ENCODE results near the gene ZNF160.
"Not testable (repeated sequence)": the region's sequence is repeated elsewhere in the genome, so short reads cannot be mapped to it uniquely, and the experiment has no call there.

Gene ZNF160

DNA sequence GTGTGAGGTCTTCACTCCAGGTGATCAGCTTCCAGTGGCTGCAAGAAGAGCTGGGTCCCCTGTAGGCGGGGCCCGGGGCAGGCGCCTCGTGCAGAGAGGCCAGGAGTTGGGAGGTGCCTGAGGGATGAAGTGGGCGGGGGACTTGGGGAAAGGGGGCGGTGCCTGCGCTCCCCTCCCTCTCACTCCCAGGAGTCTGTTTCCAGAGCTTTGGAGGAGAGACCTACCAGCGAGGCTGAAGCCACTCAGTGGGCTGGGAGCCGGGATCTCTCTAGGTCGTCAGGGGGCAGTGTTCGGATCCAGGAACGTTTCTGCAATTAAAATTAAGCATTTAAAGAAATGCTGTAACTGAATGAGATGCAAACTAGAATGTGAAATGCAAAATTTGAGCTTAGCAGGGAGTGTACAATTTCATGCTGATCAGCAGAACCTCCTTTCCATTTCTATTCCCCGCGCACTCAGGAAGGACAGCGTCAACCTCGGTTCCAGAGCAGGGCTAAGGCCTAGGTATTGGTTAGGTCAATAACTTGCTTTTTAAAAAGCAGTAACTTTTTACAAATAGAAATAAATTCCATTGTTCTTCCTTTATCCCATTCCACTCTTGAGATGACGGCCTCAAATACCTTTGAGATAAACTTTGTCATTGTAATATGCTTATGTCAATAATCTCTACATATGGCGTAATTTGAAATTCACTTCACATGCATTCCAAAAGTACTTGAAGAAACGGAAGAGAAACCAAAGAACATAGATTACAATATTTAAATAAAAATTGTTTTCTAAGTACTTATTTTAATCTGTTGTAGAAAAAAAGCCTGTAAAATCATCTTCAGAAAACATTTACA, 11.6 kb downstream of the ZNF160 start:
- no peak for DNase-seq

DNA sequence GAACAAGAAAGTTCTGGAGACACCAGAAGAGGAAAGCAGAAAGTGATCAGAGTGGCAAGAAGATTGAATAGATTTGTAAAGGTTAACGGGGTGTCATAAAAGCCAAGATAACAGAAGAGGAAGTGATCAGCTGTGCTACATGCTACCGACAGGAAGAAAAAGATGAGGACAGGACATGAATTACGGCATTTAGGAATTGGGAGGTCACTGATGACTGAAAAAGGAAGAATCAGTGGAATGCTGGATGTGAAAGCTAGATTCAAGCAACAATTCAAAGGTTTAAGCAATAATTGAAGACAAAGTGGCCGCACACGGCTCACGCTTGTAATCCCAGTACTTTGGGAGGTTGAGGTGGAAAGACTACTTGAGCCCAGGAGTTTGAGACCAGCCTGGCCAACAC, 15.1 kb downstream of the ZNF160 start:
- DNase-seq: no peak

DNA sequence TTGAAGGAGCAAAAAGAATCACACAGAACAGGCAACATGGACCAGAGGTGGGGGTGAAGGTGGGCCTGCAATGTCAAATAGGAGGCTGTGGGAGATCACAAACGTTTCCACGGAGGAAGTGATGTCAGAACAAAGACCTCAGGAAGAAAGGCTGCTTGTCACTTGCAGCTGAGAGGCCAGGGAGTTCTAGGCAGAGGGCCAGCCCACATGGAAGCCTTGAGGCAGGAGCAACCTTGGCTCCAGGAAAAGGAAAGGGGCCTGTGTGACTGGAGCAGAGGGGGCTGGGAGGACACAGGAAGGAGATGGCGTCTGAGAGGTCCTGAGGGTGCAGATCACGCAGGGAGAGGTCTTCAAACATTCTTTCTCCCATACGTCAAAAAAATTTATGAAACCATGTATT, 16.3 kb downstream of the ZNF160 start:
- DNase-seq: no peak

DNA sequence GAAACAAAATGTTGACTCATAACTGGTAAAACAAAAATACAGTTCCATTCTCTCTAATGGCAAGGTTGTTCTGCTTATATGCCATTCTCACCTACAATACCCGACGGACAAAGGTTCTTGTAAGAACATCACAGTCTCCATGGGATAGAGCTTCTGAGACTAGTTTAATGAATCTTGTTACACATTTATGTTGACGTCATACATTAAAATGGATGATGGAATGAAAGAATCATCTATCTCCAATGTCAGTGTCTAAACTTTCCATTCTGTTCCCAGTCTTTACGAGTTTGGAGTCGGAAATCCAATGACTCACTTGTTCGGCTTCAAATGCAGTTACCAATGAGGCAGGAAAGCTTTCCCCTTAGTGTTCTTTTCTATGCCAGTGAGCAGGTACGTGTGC, 17.7 kb downstream of the ZNF160 start:
- DNase-seq: no peak

DNA sequence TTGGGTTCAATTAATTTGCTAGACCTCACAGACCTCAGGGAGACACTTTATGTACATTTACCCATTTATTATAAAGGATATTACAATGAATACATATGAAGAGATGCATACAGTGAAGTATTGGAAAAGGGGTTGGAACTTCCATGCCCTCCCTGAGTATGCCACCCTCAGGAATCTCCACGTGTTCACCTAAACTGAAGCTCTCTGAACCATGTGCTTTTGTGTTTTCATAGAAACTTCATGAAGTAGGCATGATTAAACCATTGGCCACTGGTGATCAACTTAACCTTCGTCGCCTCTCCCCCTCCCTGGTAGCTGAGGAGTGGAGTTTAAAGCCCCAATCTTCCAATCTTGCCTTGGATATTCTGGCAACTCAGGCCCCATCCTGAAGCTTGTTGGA, 20.3 kb downstream of the ZNF160 start:
- no peak for DNase-seq

DNA sequence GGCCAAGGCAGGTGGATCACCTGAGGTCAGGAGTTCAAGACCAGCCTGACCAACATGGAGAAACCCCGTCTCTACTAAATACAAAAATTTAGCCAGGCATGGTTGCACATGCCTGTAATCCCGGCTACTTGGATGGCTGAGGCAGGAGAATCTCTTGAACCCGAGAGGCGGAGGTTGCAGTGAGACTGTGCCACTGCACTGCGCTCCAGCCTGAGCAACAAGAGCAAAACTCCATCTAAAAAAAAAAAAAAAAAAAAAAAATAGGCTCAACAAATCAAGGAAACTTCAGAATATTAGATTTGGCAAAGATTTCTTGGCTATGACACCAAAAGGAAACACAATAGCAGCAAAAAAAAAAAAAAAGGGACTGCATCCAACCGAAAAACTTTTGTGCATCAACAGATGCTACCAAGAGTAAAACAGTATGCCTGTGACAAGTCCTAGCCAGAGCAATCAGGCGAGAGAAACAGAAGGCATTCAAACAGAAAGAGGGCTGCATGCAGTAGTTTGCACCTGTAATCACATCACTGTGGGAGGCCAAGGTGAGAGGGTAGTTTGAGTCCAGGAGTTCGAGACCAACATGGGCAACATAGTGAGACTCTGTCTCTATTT, 23.8 kb downstream of the ZNF160 start:
- no peak for DNase-seq

DNA sequence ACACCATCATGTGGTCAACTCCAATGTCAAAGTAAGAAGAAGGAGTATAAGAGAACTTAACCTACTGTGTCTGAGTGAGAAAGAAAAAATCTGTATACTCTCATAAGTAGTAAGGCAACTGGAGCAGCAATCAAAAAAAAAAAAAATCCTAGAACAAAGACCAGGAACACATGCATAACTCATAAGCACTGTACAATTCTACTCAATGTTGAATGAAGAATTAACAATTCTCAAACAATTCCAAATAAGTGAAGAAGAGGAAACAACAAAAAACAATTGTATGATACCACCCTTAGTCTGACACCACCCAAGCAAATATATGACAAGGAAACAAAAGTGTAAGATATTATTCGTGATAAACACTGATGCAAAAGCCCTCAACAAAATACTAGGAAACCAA, 24.6 kb downstream of the ZNF160 start:
- DNase-seq: no peak

DNA sequence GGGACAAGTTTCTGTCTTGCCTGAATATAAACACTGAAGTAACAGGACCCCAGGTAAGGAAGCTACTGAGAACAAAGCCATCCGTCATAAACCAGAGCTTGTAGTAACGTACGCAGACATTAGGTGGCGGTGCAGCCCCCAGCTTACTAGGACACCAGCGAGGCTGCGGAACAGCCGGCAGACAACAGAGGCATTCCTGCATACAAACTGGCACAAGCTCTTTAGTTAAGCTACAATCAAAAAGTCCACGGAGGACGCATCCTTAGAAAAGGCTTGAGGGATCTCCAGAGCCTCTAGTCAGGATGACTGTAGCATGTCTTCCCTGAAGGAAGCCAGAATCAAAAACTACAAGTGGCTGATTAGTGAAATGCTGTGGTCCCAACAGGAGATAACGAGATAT, 26.2 kb downstream of the ZNF160 start:
- DNase-seq: peak; percentile 2

DNA sequence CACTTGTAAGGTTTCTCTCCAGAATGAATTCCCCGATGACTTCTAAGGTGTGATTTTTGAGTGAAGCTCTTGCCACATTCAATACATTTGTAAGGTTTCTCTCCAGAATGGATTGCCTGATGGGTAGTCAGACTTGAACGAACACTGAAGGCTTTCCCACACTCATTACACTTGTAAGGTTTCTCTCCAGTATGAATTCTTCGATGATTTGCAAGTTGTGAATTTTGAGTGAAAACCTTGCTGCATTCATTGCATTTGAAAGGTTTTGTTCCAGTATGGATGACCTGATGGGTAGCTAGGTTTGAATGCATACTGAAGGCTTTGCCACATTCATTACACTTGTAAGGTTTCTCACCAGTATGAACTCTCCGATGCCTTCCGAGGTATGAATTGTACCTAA, 34.4 kb downstream of the ZNF160 start:
- DNase-seq: no peak

DNA sequence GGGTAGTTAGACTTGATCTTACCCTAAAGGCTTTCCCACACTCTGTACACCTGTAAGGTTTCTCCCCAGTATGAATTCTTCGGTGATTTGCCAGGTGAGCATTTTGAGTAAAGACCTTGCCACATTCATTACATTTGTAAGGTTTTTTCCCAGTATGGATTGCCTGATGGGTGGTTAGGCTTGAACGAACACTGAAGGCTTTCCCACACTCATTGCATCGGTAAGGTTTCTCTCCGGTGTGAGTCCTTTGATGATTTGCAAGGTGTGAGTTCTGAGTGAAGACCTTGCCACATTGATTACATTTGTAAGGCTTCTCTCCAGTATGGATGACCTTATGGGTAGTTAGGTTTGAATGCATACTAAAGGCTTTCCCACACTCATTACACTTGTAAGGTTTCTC, 35.0 kb downstream of the ZNF160 start:
- no peak for DNase-seq

DNA sequence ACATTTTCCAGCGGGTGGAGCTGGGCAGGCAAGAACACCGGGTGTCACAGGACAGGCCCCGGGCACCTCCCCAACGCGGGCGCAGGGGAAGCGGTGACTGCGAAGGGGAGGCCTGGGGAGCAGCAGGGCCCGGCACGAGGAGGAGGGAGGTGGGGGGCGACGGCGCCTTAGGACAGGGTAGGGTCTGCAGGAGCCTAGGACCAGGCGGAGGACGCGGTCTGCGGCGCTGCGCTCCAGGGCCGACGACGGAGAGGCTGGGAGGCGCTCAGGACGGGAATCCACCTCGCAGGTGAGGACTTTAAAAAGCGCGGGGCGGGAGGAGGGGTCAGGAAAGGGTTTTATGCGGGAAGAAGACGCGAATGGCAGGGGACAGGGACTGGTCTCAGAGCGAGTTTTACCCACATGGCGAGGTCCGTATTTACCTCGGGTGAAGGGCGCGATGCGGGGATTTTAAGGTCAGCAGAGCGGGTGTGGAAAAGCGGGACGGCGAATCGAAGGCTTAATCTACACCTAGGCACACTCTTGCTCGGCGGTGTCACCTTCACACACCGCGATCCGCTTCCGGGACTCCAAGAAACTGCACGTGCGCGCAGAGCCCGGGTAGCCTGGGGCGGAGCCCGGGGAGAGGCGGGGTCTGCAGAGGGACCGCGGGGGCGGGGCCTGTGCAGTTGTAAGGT, 45.2 kb downstream of the ZNF160 start:
- DNase-seq: no peak

DNA sequence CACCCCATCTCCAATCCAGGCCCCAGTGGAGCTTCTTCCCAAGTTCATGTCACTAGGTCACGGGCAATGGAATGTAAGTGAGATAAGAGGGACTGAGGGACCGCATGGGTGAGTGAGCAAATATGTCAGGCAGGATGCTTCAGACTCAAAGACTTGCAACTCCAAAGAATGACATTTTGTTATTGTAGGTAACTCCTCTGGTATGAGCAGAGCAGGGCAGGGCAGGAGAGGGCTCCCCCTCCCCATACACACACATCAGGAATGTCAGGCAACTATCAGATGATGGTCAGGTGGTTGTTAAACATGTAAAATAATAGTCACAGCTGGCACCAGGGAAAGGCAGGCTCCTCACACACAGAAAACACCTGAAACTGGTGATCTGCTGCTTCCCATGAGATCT, 48.1 kb downstream of the ZNF160 start:
- DNase-seq: no peak

DNA sequence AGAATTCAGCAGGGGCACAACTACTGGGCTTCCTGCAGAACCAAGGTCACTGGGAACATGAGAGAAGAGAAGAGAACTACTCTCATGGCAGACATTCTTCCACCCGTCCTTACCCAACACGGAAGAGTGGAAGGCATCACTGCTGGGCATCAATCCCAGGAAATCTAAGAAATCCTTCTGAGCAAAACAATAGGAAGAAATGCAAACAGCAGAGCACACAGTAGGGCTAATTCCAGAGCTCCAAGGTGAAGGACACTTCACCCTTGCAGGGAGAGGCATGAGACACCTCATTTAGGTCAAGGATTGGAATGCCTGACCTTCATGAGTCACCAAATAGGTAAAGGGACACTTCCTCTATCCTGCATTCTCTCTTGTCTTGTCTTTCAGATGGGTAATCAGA, 55.8 kb downstream of the ZNF160 start:
- no peak for DNase-seq

DNA sequence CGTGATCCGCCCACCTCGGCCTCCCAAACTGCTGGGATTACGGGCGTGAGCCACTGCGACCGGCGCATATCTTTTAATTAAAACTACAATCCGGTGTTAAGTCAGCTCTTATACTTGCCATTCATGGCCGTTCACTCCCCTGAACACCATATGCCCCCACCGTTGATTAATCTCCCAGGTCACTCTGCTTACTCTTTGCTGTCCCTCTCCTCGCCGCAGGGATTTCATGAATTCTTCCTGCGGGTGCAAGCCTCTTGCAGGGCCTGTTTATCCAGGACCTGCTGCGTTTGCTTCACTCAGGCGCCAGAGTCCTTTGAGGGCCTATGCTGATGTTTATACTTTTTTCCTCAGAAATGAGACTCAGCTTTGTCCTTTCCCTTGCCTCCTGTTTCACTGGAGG, 57.7 kb downstream of the ZNF160 start:
- DNase-seq: no peak

DNA sequence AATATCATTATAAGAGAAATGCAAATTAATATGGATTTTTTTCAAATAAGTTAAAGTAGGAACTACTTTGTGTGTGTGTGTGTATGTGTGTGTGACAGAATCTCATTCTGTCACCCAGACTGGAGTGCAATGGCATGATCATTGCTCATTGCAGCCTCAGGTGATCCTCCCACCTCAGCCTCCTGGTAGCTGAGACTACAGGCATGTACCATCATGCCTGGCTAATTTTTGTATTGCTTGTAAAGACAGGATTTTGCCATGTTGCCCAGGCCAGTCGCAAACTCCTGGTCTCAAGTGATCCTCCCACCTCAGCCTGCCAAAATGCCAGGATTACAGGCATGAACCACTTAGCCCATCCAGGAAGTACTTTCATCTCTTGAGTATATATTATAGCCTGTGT, 61.9 kb downstream of the ZNF160 start:
- no peak for DNase-seq

DNA sequence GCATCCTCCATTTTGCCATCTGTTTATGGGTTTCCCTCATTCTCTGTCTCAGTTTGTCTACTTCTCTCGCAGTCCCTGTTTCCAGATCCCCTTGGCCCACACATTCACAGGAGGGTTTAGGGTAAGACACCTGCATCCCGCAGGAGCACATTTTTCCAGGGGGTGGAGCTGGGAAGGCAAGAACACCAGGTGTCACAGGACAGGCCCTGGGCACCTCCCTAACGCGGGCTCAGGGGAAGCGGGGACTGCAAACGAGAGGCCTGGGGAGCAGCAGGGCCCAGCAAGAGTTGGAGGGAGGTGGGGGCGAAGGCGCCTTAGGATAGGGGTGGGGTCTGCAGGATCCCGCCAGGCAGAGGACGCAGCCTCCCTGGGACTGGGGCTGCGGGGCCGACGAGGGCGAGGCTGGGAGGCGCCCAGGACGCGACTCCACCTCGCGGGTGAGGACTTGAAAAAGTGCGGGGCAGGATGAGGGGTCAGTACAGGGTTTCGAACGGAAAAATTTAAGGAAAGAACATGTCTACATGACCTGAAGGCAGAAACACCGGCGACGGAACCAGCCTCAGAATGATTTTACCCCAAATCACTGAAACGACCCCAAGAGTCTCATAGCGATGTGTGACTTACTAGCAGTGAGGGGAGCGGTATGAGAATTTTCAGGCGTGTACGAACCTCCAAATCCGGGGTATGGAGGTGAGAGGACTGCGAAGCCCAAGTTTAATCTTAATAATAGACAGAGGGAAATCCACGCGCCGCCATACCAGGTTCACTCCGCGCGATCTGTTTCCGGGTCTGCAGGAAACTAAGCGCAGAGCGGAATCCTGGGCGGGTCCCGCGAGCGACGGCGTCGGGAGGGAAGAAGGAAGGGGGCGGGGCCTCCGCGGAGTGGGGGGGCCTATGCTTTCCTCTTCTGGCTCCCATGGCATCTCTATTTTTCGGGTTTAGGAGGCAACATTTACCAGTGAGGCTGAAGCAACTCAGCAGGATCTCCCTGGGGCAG, 65.8 kb downstream of the ZNF160 start:
- DNase-seq: no peak

DNA sequence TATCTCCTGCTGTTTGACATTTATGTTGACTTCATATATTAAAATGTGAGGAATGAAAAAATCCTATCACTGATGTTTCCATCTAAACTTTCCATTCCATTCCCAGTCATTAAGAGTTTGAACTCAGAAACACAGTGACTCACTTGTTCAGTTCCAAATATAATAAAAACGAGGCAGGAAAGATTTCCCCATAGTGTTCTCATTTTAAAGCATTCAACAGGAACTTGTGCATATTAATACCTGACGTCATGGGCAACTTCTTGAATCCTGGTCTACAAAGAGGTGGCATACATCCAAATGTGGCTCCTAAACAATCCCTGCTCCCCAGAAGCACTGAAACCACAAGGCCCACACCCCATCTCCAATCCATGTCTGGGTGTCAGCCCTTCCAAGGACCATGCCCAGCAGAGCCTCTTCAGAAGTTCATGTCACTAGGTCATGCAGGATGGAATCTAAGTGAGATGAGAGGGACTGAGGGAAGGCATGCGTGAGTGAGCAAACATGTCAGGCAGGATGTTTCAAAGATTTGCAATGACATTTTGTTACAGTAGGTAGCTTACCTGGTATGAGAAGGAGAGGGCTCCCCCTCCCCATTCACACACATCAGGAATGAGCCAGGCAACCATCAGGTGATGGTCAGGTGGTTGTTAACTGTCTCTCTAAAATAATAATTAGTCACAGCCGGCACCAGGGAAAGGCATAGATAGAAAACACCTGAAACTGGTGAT, 68.1 kb downstream of the ZNF160 start:
- no peak for DNase-seq

DNA sequence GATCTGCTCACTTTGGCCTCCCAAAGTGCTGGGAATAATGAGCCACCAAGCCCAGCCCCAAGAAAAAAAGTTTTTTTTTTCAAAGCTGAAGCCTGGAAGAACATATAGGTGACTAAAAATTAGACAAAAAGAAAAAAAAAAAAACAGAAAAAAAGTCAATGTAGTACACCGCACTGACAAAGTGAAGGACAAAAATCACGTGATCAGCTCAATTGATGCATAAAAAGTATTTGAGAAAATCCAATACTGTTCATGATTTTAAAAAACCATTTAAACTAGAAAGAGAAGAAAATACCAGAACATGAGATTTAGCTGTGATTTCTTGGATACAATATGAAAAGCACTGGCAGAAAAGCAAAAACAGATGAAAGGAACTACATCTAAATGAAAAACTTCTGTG, 69.2 kb downstream of the ZNF160 start:
- no peak for DNase-seq

DNA sequence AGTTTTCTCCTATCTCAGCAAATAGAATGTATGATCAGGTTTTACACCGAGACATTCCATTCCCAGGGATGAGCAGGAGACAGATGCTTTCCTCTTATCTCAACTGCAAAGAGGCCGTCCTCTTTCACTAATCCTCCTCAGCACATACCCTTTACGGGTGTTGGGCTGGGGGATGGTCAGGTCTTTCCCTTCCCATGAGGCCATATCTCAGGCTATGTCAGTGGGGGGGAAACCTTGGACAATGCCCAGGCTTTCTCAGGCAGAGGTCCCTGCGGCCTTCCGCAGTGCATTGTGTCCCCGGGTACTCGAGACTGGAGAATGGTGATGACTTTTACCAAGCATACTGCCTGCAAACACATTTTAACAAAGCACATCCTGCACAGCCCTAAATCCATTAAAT, 74.9 kb downstream of the ZNF160 start:
- not testable (repeated sequence) for DNase-seq

DNA sequence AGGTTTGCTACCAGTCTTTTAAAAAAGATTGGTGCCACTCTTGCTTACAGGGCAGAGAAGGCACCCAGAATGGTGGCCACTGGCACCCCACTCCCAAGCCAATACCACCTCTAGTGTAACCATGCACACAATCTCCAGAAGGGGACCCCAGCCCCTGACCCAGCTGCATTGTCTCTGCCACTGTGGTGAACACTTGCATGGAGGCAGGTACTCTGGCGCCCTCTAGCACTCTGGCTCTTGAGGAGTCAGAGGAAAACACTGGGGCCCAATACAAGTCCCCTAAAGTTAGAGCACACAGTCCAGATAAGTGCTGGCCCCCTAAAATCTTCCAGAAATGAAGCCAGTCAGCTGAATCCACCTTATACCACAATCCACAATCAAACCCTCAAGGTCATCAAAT, 83.5 kb downstream of the ZNF160 start:
- no peak for DNase-seq

Data from inflammatory macrophage treated with lipopolysaccharide for 4 hours (primary cell).